OCI-LY7 (cell line): Measurements from ENCODE around the gene ERN1.

Experiments
- EZH2phosphoT487 ChIP-seq: fragments of 200-600 bp; sonication (generic); IDR thresholded peaks from 2 replicates; pipeline ENCODE4 v1.6.1; 2018; ENCODE audit warnings: low read depth, borderline replicate concordance, mild to moderate bottlenecking, mixed run types, antibody characterized with exemption, low read length, moderate library complexity, mixed read lengths
- TF ChIP-seq, protein P1 (sequence below): fragments of 200-600 bp; sonication (generic); conservative IDR thresholded peaks from 2 replicates; pipeline ENCODE4 v1.5.1; 2014; ENCODE audit warnings: mild to moderate bottlenecking, antibody characterized with exemption, low read length, moderate library complexity, mixed read lengths

DNA sequence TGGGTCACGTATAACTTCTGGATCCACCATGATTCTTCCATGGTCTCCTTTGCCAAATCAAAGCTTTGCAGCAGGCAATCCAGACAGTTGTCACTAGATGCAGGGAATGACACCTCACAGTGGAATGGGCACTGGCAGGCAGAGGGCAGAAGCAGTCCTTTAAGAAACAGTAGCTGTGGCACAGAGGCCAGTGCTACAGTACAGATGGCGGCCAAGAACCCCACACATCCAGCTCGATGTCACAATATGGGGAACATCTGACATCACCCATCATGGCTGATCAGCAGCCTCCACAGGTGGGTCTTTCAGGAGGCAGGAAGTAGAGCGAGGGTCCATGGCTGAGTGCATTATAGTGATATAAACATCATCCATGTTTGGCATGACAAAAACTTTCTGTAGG lies 18.8 kb upstream of the ERN1 start:
- TF ChIP-seq, protein P1, sequence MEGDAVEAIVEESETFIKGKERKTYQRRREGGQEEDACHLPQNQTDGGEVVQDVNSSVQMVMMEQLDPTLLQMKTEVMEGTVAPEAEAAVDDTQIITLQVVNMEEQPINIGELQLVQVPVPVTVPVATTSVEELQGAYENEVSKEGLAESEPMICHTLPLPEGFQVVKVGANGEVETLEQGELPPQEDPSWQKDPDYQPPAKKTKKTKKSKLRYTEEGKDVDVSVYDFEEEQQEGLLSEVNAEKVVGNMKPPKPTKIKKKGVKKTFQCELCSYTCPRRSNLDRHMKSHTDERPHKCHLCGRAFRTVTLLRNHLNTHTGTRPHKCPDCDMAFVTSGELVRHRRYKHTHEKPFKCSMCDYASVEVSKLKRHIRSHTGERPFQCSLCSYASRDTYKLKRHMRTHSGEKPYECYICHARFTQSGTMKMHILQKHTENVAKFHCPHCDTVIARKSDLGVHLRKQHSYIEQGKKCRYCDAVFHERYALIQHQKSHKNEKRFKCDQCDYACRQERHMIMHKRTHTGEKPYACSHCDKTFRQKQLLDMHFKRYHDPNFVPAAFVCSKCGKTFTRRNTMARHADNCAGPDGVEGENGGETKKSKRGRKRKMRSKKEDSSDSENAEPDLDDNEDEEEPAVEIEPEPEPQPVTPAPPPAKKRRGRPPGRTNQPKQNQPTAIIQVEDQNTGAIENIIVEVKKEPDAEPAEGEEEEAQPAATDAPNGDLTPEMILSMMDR, result no peak
- TF ChIP-seq EZH2phosphoT487, result no peak
